GM18511 (cell line): Measurements from ENCODE around the gene CHID1.

Experiments
- ATAC-seq: cut with Tn5 transposase; IDR thresholded peaks from one replicate; pipeline ENCODE4 v1.9.1; 2021; ENCODE audit warnings: mild to moderate bottlenecking, moderate library complexity; ENCODE audit not compliant: unreplicated experiment

The CHID1 gene

GRCh38 chr11:910589-911030, at the start of gene CHID1:
TSS of gene CHID1 (minus strand) at chr11:910810. CDS start at chr11:904816, 5,994 bp downstream.
- peak; percentile 91 for ATAC-seq

GRCh38 chr11:959608-960007, 49.0 kb upstream of the CHID1 start:
- ATAC-seq: no peak

GRCh38 chr11:959027-959426, 48.4 kb upstream of the CHID1 start:
- ATAC-seq: no peak

DNA sequence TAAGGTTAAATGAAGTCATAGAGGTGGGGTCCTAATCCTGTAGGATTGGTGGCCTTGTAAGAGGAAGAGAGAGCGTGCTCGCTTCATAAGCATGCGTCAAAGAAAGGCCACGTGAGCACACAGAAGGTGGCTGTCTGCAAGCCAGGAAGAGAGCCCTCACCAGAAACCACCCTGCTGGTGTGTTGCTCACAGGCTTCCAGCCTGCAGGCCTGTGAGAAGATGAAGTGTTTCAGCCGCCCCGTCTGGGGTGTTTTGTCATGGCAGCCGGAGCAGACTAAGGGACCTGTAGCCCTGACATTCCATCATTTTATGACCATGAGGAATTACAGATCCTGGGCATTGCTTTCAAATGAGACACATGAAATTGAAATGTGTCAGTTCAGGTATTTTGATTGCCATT, 47.5 kb upstream of the CHID1 start:
- ATAC-seq: no peak

GRCh38 chr11:957212-957920, 46.8 kb upstream of the CHID1 start:
- no peak for ATAC-seq

- no peak for ATAC-seq
These were observed 44.8 kb upstream of the CHID1 start for GRCh38 chr11:955154-956063.

DNA sequence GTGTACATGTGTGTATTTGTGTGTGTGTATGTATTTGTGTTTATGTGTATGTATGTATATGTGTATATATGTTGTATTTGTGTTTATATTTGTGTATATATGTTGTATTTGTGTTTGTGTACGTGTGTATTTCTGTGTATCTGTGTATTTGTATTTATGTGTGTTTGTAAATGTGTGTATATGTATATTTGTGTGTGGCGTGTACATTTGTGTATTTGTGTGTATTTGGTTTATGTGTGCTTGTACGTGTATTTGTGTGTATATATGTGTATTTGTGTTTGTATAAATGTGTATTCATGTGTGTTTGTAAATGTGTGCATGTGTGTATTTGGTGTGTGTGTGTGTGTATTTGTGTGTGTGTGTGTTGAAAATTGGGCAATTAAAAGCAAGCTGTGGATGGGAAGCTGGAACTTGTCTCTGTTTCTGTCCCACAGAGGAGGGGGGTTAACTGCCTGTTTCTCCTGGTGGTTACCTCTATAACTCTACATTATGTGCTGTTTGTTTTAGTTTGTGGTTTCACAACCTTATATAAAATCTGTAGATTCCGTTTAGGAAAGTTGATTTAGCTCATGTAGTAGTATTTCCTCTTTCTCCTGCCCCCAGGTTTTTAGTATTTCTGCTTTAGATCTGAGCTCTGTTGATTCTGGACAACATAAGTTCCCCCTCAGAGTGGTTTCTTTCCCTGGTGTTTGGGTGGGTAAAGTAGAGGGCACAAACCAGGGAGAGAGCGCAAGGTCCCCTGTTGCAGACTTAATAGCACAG, 44.0 kb upstream of the CHID1 start:
- ATAC-seq: no peak

DNA sequence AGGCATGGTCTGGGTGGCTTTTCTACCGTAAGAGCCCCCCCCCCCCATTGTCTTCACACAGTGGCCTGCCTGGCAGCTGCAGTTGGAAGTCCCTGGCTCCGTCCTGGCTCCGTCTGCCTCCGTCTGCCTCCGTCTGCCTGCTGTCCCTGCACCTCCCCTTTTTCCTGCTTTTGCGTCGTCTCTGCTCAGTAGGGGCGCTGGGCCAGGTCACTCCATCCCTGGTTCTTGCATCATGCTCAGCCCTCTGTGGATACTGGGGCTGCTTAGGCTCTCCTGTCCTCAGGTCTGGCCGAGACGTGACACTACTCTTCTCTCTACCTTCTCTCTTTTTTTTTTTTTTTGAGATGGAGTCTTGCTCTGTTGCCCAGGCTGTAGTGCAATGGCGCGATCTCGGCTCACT, 42.9 kb upstream of the CHID1 start:
- no peak for ATAC-seq

GRCh38 chr11:952406-953385, 42.1 kb upstream of the CHID1 start:
- ATAC-seq: no peak

GRCh38 chr11:951507-951906, 40.9 kb upstream of the CHID1 start:
- ATAC-seq: no peak

- ATAC-seq: no peak
These were observed 37.1 kb upstream of the CHID1 start for GRCh38 chr11:947744-948143.

DNA sequence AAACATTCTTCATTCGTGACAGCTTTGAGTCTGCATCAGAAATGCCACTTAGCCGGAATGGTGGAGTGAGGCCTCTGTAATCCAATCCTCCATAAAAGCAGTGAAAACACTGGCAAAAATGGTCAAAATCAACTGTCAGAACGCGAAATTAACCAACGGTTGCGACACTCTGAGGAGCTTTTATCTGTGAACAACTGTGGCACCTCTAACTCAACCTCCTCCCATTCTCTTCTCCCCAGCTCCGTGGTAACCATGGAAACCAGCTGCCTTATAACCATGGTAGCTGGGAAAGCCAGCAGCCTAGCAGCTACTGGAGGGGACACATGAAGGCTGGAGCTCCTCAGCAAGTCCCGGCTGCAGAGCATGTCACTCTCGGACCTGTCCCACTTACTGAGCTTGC, 35.4 kb upstream of the CHID1 start:
- ATAC-seq: no peak

DNA sequence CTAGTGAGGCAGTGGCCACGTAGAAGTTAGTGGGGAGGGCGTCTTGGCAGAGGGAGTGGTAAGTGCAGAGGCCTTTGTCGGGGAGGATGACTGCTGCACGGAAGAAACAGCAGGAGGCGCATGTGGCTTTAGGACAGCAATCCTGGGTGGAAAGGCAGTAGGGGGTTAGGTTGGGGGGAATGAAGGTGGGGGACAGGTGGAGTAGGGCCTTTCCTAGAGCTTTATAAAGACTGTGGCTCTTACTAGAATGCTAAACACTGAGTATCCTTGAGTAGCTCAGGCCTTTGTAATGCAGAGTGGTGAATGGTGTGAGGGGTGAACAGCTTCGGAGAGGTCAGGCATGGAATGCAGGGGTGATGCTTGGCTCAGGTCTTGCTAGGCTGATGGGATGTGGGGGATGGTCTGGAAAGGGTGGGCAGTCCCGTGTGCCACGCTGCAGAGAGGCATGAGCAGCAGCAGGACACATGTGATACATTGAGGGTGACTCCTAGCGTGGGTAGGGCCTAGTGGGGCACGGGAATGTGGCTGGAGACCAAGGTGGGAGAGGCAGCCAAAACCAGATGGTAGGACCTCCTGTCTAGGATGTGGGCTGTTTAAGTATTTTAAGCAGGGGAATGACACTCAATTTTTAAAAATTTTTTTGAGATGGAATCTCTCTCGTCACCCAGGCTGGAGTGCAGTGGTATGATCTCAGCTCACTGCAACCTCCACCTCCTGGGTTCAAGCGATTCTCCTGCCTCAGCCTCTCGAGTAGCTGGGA, 34.3 kb upstream of the CHID1 start:
- ATAC-seq: no peak

DNA sequence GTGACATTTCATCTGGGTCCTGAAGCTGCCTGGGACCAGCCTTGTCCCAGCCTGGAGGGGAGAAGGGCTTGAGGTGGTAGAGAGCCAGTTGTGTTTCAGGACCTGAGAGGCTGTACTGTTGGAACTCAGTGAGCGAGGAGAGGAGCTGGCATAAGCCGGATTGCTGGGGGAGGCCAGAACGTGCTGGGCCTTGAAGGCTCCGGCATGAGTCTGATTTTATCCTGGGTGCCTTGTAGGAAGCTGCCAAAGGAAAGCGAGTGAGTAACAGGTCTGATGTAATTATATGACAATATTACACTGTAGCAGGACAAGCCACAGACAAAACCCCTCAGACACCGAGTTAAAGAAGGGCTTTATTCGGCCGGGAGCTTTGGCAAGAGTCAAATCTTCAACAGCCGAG, 32.2 kb upstream of the CHID1 start:
- no peak for ATAC-seq

GRCh38 chr11:940496-941135, 30.0 kb upstream of the CHID1 start:
- no peak for ATAC-seq

GRCh38 chr11:937841-938261, 27.2 kb upstream of the CHID1 start:
- no peak for ATAC-seq

DNA sequence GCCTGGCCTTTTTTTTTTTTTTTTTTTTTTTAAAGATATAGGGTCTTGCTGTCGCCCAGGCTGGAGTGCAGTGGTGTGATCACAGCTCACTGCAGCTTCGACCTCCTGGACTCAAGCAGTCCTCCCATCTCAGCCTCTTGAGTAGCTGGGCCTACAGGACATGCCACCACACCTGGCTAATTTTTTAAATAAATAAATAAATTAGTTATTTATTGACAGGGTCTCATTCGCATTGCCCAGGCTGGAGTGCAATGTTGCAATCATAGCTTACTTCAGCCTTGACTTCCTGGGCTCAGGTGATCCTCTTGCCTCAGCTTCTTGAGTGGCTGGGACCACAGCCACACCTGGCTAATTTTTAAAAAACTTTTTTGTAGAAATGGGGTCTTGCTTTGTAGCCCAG, 25.6 kb upstream of the CHID1 start:
- no peak for ATAC-seq

- no peak for ATAC-seq
These were observed 23.9 kb upstream of the CHID1 start for GRCh38 chr11:934527-934926.

DNA sequence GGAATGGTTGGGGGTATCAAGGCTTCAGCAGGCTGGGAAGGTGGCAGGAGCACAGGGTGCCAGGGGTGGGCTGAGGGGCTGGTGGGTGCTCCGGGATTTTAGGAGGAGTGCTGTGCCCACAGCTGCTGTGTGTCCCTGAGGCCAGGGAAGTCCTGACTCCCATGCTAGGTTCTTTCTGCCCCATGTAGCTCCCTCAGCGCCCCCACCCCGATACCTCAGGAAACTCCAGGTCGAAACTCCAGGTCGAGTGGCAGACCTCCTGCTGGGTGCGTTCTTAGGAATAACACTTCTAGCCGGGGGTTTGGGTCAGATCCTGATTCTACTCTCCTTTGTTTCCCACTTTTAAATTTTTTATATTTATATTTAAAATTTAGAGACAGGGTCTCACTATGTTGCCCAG, 23.3 kb upstream of the CHID1 start:
- no peak for ATAC-seq
